Suprapubic skin (tissue), 4 donors: ENCODE data around the gene CLTB.

ENCODE experiments used
- EP300 ChIP-seq: sonication (generic); formaldehyde crosslinking; IDR thresholded peaks from one replicate; pipeline ENCODE4 v1.6.1; 2017; ENCODE audit warnings: antibody characterized with exemption
- POLR2A ChIP-seq, 2 donors: fragments of 450-650 bp; IDR thresholded peaks; one replicate each; pipeline ENCODE4 v1.6.1; 2017; ENCODE audit warnings: antibody characterized with exemption in 2 of 2, mild to moderate bottlenecking in 2 of 2, moderate library complexity in 2 of 2
- POLR2AphosphoS5 ChIP-seq, 3 donors: sonication (generic); formaldehyde crosslinking; IDR thresholded peaks; one replicate each; pipeline ENCODE4 v1.6.1; 2017; ENCODE audit warnings: antibody characterized with exemption in 3 of 3
- TF ChIP-seq, protein P1 (sequence below), 2 donors: fragments of 200-600 bp in 1 of 2; fragments of 450-650 bp in 1 of 2; sonication (generic) in 1 of 2; IDR thresholded peaks; one replicate each; pipeline ENCODE4 v1.5.1; 2016 to 2019; ENCODE audit warnings: antibody characterized with exemption in 2 of 2, mild to moderate bottlenecking in 1 of 2, moderate library complexity in 1 of 2

DNA sequence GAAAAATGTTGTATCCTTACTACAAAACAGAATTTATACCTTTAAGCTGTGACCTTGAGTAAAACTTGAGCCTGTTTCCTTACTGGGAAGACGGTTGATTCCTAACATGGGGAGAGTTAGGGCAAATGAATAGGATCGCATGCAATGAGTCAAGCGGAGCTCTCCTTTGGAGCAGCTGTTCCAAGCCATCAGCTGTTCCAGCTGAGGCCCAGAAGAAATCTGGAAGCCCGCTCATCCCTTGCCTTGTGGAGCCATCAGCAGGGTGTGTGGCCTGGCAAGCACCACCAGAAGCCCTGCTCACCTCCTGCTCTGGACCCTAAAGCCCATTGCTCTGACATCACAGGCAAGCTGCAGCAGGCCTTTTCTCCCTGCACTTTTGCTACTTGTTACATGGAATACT lies 62.8 kb downstream of the CLTB start:
- no peak for TF ChIP-seq POLR2AphosphoS5 (IDR thresholded peaks at IDR 0.05)
- TF ChIP-seq, protein P1, sequence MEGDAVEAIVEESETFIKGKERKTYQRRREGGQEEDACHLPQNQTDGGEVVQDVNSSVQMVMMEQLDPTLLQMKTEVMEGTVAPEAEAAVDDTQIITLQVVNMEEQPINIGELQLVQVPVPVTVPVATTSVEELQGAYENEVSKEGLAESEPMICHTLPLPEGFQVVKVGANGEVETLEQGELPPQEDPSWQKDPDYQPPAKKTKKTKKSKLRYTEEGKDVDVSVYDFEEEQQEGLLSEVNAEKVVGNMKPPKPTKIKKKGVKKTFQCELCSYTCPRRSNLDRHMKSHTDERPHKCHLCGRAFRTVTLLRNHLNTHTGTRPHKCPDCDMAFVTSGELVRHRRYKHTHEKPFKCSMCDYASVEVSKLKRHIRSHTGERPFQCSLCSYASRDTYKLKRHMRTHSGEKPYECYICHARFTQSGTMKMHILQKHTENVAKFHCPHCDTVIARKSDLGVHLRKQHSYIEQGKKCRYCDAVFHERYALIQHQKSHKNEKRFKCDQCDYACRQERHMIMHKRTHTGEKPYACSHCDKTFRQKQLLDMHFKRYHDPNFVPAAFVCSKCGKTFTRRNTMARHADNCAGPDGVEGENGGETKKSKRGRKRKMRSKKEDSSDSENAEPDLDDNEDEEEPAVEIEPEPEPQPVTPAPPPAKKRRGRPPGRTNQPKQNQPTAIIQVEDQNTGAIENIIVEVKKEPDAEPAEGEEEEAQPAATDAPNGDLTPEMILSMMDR (IDR thresholded peaks at IDR 0.05), result no peak
- TF ChIP-seq EP300, result no peak
- TF ChIP-seq POLR2A (IDR thresholded peaks at IDR 0.05), result no peak
